Measurements from ENCODE around the gene SDCCAG8.
A peak's percentile ranks its signal among the peaks of the same experiment; 100 is the strongest.
"Not testable (repeated sequence)": the region's sequence is repeated elsewhere in the genome, so short reads cannot be mapped to it uniquely, and the experiment has no call there.

The SDCCAG8 gene

GRCh38 chr1:243255791-243256512, at the start of gene SDCCAG8:
TSS of gene SDCCAG8 (plus strand) at chr1:243256041. CDS start at chr1:243256174, 133 bp downstream.
- DNase-seq, result peak; percentile 99

GRCh38 chr1:243211984-243212383, 43.9 kb upstream of the SDCCAG8 start:
- not testable (repeated sequence) for DNase-seq

DNA sequence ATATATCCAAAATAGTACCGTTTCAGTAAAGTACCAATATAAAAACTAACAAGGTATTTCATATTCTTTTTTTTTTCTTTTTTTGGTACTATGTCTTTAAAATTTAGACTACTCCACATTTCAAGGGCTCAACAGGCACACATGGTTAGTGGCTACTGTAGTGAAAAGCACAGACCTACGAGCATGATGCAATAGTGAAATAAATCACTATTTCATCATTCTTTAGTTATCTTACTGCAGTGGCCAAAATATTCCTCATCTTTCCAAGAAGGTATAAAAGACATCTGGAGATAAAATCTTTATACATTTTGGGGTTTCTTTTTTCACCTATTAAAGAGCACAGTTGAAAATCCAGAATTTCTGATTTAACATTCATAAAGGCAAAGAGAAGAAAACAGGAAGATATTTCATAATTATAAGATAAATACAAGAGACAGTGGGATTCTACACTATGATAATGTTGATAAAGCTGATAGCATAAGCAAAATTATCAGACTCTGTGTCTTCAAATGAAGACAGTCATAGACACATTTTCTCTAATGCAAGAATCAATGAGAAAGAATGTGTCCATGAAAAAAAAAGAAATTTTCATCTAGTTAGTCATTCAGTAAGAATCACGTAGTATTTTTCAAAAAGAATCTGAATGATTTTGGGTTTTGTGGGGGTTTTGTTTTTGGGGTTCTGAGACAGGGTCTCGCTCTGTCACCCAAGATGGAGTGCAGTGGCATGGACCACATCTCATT, 42.6 kb upstream of the SDCCAG8 start:
- no peak for DNase-seq

DNA sequence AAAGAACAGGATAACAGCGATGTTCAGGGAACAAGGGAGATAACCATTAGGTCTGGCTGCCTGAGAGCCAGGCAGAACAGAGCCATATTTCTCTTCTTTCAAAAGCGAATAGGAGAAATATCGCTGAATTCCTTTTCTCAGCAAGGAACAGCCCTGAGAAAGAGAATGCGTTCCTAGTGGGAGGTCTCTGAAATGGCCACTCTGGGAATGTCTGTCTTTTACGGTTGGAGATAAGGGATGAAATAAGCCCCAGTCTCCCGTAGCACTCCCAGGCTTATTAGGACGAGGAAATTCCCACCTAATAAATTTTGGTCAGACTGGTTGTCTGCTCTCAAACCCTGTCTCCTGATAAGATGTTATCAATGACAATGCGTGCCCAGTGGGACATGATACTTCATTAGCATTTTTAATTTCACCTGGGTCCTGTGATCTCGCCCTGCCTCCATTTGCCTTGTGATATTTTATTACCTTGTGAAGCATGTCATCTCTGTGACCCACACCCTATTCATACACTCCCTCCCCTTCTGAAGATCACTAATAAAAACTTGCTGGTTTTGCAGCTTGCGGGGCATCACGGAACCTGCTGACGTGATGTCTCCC, 40.5 kb upstream of the SDCCAG8 start:
- not testable (repeated sequence) for DNase-seq

GRCh38 chr1:243216741-243217140, 39.1 kb upstream of the SDCCAG8 start:
- no peak for DNase-seq

DNA sequence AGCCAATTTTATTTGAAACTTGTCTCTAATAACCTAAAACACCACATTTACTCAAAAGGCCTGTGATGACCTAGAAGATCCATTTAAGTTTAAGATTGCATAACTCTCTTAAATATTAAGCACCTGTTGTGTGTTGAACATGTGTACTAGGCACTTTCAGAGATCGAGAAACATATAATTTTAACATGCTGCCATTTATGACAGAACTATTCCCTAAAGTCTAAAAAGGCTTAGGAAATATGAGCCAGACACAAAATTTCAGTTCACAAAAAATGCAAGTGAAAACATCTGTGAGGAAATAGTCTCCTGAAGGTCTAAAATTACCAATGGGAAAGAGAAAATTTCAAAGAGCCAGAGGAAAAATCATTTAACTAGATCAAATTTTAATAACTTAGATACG, 38.5 kb upstream of the SDCCAG8 start:
- no peak for DNase-seq

GRCh38 chr1:243218059-243218458, 37.8 kb upstream of the SDCCAG8 start:
- no peak for DNase-seq

DNA sequence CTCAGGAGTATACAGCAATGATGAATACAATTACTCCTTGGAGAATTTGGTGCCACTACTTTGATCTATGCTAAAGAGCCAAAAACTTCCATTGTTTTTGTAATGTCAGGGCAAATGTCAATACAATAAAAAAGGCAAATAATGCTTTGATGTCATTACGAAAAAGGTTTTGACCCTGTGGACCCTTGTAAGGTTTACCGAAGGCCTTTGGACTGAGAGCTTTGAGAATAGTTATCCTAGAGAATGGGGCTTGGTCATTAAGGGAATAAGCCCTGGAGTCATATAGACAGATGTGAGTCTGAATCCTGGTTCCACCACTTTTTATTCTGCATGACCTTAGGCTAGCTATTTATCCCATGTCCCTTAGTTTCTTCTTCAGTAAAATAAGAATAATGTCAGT, 28.2 kb upstream of the SDCCAG8 start:
- DNase-seq, result no peak

- DNase-seq, result no peak
These were observed 26.3 kb upstream of the SDCCAG8 start for GRCh38 chr1:243229526-243229925.

GRCh38 chr1:243230914-243231313, 24.9 kb upstream of the SDCCAG8 start:
- DNase-seq, result peak; percentile 6

- DNase-seq, result no peak
These were observed 21.9 kb upstream of the SDCCAG8 start for GRCh38 chr1:243233908-243234307.

- no peak for DNase-seq
These were observed 20.7 kb upstream of the SDCCAG8 start for GRCh38 chr1:243234978-243235647.

DNA sequence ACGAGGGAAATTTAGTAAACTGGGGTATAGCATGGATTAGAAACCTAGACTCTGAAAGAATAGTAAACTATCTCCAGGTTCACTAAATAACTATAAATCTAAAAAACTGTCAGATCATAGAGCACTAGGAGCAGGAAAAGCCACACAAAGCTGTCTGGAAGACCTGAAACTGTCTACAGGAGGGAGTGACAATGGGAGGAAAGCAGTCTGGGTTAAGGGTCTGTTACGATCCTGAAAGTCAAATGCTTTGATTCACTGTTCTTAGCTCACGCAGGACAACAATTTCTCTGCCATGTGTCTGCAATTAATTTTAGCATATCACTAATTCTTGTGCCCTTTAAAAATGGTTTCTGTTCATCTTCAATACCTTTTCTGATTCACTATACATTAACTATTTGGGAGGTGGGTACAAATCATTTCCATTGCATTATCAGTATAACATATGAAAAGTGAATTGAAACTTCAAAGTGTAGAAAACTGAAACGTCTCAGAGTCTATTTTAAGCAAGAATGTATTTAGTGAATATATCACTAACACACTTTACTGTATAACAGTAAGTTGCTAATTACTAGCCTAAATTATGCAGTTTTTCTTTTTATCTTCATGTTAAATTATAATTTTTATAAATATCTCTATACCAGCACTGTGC, 19.1 kb upstream of the SDCCAG8 start:
- DNase-seq, result no peak

GRCh38 chr1:243244432-243244841, 11.4 kb upstream of the SDCCAG8 start:
- DNase-seq, result no peak

- no peak for DNase-seq
These were observed 8.9 kb upstream of the SDCCAG8 start for GRCh38 chr1:243246916-243247315.

DNA sequence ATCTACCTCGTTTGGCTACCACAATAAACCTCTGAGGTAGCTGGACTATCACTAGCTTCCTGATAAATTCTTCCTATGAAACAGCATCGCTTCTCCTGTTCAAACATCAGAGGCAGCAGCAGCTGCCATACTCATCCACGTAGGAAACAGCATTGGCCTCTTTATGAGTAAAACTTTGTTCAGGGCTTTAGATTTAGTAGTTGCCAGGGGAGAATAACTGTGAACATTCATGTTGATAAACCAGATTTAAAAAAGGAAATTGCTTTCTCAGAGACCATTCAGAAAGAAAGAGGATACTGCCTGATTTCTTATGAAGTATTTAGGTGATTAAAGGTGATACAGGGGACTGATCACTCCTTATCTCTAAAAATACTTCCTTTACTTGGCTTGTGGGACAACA, 7.9 kb upstream of the SDCCAG8 start:
- DNase-seq, result no peak

- DNase-seq, result no peak
These were observed 6.6 kb upstream of the SDCCAG8 start for GRCh38 chr1:243249214-243249613.

- DNase-seq, result no peak
These were observed 5.7 kb upstream of the SDCCAG8 start for GRCh38 chr1:243250102-243250501.

- no peak for DNase-seq
These were observed 4.3 kb upstream of the SDCCAG8 start for GRCh38 chr1:243251539-243251938.

DNA sequence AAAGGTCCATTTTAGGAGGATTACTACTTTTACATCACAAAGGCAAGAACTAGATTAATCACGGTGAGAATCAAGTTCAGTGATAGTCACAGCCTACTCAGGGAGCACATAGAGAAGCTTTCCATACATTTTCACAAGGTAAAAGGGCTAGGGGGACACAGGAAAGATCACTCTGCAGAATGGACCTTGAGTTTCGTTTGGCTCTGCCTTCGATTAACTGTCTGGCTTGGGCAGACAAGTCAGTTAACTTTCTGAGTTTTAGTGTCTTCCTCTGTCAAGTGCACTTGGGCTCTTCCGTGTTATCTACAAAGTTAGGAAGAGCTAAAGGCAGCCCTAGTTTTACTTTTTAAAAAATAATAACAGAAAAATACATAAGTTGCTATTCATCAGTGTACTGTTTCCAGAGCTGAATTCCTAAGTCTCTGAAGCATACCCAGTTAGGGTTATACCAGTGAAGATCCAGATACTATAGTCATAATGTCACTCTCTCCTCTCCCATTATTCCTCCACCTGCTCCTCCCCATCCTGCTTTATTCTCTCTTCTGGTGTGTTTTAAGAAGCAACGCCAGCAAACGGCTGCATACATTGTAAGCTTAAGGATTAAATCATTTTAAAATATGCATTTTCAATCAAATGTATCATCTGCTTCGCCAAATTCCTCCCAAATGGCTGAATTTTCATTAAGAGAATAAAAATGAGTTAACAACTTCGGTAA, 2.5 kb upstream of the SDCCAG8 start:
- DNase-seq, result peak; percentile 28

DNA sequence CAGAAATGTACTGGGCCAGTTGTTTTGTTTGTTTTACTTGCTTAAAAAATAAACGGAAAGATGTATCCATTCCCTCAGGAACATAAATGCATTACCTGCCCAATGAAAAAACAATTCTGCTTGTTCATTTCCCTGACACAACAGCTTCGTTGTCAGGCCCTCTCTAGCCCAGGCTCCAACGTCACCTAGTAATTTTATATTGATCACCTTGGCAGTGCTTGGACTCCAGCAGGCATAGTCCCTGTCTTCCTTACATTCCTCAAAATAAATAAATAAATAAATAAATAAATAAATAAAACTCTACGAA, 2.0 kb upstream of the SDCCAG8 start:
- DNase-seq, result peak; percentile 60

DNA sequence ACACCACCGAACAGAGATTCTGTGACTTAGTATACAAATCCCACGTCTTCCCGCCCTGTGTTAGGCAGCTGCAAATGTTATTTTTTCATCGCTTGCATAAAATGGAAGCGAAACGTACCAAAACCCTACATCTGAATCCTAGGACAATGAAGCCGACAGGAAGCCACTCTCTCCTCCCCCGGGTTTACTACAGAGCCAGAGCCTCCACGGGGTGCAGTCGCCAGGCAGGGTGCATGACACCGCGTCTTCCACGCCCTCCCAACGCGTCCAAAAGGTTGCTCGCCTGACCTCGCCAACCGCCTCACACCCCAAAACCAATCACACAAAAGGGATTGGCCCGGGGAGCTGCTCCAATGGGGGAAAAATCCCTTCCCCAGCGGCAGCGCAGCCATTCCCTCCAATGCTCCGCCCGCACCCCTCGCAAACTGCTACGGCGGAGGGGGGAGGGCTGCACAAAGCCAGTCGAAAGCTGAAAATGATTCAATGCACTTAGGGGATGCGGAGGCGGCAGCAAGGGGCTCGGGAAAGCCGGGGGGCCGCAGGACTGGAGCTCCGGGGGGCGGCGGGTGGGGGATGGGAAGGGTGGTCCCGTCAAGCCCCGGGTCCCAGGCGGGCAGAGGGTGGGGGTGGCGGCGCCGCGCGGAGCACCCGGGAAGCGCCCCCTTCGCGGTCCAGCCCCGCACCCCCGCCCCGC, 1.5 kb upstream of the SDCCAG8 start:
- DNase-seq, result peak; percentile 81

All from NCI-H146 (cell line).